Upper lobe of left lung (tissue), 6 donors: ENCODE results near the gene GLP2R. TPM values are rescaled to one million over a fixed set of nuclear protein-coding genes. Genes with fewer than 3 reads are reported as not detected.

ENCODE experiments used
- ATAC-seq, 2 donors: fragments of 200-7000 bp; cut with Tn5 transposase; one replicate each; pipeline ENCODE4 v1.9.1; 2022; ENCODE audit warnings: mild to moderate bottlenecking in 2 of 2, moderate library complexity in 2 of 2; ENCODE audit not compliant: low FRiP score in 2 of 2
- DNase-seq, 2 donors: peaks; one replicate each; pipeline ENCODE4 v3.0.0-alpha.2; 2019 to 2020
- H3K27ac ChIP-seq, 4 donors: fragments of 200-600 bp; sonication (generic); one replicate each; pipeline ENCODE4 v1.5.1; 2016 to 2019
- H3K27me3 ChIP-seq, 4 donors: fragments of 200-600 bp; sonication (generic); one replicate each; pipeline ENCODE4 v1.5.1; 2017 to 2019
- H3K36me3 ChIP-seq, 4 donors: fragments of 200-600 bp; sonication (generic); one replicate each; pipeline ENCODE4 v1.5.1; 2016 to 2019
- H3K4me1 ChIP-seq, 4 donors: fragments of 200-600 bp; sonication (generic); one replicate each; pipeline ENCODE4 v1.5.1; 2018 to 2019
- H3K4me3 ChIP-seq, 4 donors: fragments of 200-600 bp; sonication (generic); one replicate each; pipeline ENCODE4 v1.5.1; 2017 to 2019; ENCODE audit warnings: mild to moderate bottlenecking in 2 of 4, moderate library complexity in 1 of 4
- H3K9me3 ChIP-seq, 4 donors: fragments of 200-600 bp; sonication (generic); one replicate each; pipeline ENCODE4 v1.5.1; 2018 to 2019
- EP300 ChIP-seq, 4 donors: sonication (generic); formaldehyde crosslinking; IDR thresholded peaks; one replicate each; pipeline ENCODE4 v1.5.1; 2017; ENCODE audit warnings: antibody characterized with exemption in 4 of 4, control low read depth in 2 of 4
- POLR2A ChIP-seq, 4 donors: fragments of 450-650 bp; IDR thresholded peaks; one replicate each; pipeline ENCODE4 v1.5.1; 2016 to 2017; ENCODE audit warnings: antibody characterized with exemption in 4 of 4, mild to moderate bottlenecking in 2 of 4
- POLR2AphosphoS5 ChIP-seq, 2 donors: sonication (generic); formaldehyde crosslinking; IDR thresholded peaks; one replicate each; pipeline ENCODE4 v1.5.1; 2017; ENCODE audit warnings: antibody characterized with exemption in 2 of 2
- WGBS, 2 donors: methylation state at CpG; one replicate each; pipeline ENCODE4 v1.1.5; 2017 to 2018; 5-methylcytosine and 5-hydroxymethylcytosine counted together
- total RNA-seq, 6 donors: library from RNA; depleted of rRNA in 4 of 6; stranded (reverse); fragments of >200 nt in 4 of 6; gene quantifications; one replicate each; pipeline versions ENCODE4 v1.1.0 to v1.2.1, GENCODE V29; 2016 to 2021
- TF ChIP-seq, protein P1 (sequence below), 6 experiments: fragments of 450-650 bp in 4 of 6; fragments of 200-600 bp in 2 of 6; sonication (generic) in 2 of 6; IDR thresholded peaks; one replicate each; pipeline ENCODE4 v1.5.1; 2016 to 2019; ENCODE audit warnings: antibody characterized with exemption in 6 of 6
- donor health status: DM: no; HTN: no; CAD: no; lungs with moderate emphysema.
- donor health status: DM: no; HTN: yes; CAD: no; lungs with severe emphysema.

Gene GLP2R
- total RNA-seq, 6 donors from 2014 or later, result 0.30 to 2.0 (median 0.78) TPM; not detected in 2

DNA sequence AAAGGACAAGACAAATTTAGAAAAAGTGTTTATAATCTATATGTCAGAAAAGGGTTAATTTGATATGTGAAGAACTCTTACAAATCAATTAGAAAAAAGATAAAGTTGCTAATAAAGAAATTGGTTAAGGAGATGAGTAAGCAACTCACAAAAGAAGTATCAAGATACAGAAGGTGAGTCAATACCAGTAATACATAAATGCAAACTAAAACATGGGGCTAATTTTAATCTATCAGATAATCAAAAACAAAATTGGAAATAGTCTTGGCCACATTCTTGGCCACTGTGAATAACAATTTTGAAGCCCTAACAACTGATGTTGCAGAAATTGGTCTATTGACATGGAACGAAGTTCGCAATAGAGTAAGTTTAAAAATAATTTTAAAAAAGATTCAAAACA is 41.2 kb upstream of the GLP2R start:
- Histone ChIP-seq H3K36me3 (no peaks in the 10 kb centered on the region), H3K27me3 (no peaks in the 10 kb centered on the region), H3K4me3 (no peak overlapping the region), H3K27ac (no peak overlapping the region), H3K4me1 (no peaks in the 10 kb centered on the region), H3K9me3 (no peaks in the 10 kb centered on the region)
- ATAC-seq, result no peak
- no peak for DNase-seq
- 96 to 98% methylated on average over 2 of the region's 2 CpGs for WGBS, 2 donors
- TF ChIP-seq POLR2A (IDR thresholded peaks at IDR 0.05) (no peak), EP300 (IDR thresholded peaks at IDR 0.05) (no peak), POLR2AphosphoS5 (IDR thresholded peaks at IDR 0.05) (no peak)
- TF ChIP-seq, protein P1, sequence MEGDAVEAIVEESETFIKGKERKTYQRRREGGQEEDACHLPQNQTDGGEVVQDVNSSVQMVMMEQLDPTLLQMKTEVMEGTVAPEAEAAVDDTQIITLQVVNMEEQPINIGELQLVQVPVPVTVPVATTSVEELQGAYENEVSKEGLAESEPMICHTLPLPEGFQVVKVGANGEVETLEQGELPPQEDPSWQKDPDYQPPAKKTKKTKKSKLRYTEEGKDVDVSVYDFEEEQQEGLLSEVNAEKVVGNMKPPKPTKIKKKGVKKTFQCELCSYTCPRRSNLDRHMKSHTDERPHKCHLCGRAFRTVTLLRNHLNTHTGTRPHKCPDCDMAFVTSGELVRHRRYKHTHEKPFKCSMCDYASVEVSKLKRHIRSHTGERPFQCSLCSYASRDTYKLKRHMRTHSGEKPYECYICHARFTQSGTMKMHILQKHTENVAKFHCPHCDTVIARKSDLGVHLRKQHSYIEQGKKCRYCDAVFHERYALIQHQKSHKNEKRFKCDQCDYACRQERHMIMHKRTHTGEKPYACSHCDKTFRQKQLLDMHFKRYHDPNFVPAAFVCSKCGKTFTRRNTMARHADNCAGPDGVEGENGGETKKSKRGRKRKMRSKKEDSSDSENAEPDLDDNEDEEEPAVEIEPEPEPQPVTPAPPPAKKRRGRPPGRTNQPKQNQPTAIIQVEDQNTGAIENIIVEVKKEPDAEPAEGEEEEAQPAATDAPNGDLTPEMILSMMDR (IDR thresholded peaks at IDR 0.05), result no peak

GRCh38 chr17:9788601-9789000 is 37.1 kb upstream of the GLP2R start:
- H3K4me1 ChIP-seq, result no peaks in the 10 kb centered on the region
- no peaks in the 10 kb centered on the region for H3K36me3 ChIP-seq
- H3K27me3 ChIP-seq, result no peaks in the 10 kb centered on the region
- ATAC-seq (no peak), DNase-seq (no peak)
- H3K27ac ChIP-seq, result no peak overlapping the region
- no peaks in the 10 kb centered on the region for H3K9me3 ChIP-seq
- TF ChIP-seq EP300 (IDR thresholded peaks at IDR 0.05) (no peak), POLR2A (IDR thresholded peaks at IDR 0.05) (no peak), POLR2AphosphoS5 (IDR thresholded peaks at IDR 0.05) (no peak)
- TF ChIP-seq, protein P1 (IDR thresholded peaks at IDR 0.05), result no peak
- H3K4me3 ChIP-seq, result no peak overlapping the region
- 69 to 77% methylated on average over 8 of the region's 8 CpGs for WGBS, 2 donors

DNA sequence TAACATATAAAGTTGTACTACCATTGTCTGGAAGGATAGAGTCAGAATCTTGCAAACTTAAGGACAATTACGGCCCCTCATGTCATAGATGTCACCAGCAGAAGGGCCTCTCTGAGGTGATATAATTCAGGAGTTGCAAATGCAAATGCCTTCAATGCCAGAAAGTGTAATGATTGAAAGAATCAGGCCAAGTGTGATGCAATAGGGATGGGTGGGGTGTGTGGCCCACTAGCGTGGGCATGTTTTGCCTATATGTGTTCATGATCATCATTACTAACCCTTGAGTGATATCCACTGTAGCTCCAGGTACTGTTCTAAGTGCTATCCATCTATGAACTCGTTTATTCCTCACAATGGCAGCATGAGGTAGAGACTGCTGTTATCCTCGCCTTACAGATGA is 35.4 kb upstream of the GLP2R start:
- Histone ChIP-seq H3K36me3 (no peaks in the 10 kb centered on the region), H3K27ac (no peak overlapping the region), H3K4me3 (no peak overlapping the region), H3K27me3 (no peaks in the 10 kb centered on the region), H3K4me1 (no peaks in the 10 kb centered on the region), H3K9me3 (no peaks in the 10 kb centered on the region)
- TF ChIP-seq POLR2AphosphoS5 (IDR thresholded peaks at IDR 0.05) (no peak), EP300 (IDR thresholded peaks at IDR 0.05) (no peak), POLR2A (IDR thresholded peaks at IDR 0.05) (no peak)
- TF ChIP-seq, protein P1 (IDR thresholded peaks at IDR 0.05), result no peak
- 85 to 88% methylated on average over 4 of the region's 4 CpGs for WGBS, 2 donors
- no peak for ATAC-seq
- DNase-seq, result no peak

DNA sequence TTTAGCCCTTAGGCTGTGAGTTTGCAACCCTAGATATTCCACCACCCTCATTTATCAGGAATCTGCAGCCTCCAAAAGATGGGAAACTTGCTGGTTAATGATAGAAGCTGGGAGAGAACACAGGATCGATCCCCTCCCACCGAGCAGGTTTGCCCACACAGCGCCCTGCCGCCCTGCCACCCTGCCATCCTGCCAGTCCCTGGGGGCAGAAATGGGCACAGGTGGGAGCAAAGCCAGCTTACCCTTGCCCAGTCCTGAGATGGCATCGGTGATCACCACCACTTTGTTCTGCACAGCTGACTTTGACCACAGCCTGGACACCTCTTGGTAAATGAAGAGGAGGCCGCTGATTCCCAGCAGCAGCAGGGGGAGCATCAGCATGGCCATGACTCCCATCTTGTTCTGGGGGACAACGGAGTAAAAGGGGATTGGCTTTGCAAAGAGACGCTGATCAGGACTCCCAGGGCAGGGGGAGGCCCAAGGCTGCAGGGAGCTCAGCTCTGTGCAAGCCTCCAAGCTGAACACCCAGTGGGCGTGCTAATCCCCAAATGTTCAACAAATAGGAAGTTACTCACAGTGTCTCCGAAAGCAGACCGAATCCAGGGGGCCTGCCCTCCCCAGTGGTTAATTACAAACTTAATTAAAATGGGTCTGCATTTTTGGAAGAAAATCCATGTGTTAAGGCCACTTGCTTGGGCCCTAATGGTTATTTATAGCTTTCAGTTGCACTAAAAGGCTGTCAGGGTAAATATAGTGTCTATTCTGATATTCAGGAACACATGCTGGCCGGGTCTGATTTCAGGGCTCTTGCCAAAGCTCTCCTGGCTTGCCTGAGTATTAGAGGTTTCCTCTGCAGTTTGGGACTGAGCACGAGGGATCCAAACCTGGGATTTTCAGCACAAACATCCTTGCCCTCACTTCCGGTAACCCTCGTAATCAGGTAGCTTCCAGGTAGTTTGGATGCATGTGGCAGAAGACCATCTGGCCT is 34.5 kb upstream of the GLP2R start, which contains the start of gene DHRS7C:
Gene DHRS7C, minus strand, starts transcription at position 704 of the 988 bp plus-strand sequence. Its CDS starts 308 bp downstream, at position 396.
- TF ChIP-seq, protein P1 (IDR thresholded peaks at IDR 0.05), result no peak
- no peak for TF ChIP-seq POLR2AphosphoS5 (IDR thresholded peaks at IDR 0.05)
- no peak for TF ChIP-seq EP300 (IDR thresholded peaks at IDR 0.05)
- no peak for TF ChIP-seq POLR2A (IDR thresholded peaks at IDR 0.05)
- WGBS, 2 donors, result 62 to 75% methylated on average over 6 to 15 of the region's 15 CpGs
- Histone ChIP-seq H3K4me3 (no peak within 1 kb of the TSS), H3K4me1 (no peaks in the 10 kb centered on the region), H3K27me3 (no peaks in the 10 kb centered on the region), H3K36me3 (no peaks in the 10 kb centered on the region), H3K27ac (no peak within 1 kb of the TSS), H3K9me3 (no peaks in the 10 kb centered on the region)
- ATAC-seq (no peak), DNase-seq (no peak)
